Suprapubic skin (tissue), 4 donors: Measurements from ENCODE around the gene NTN1. TPM values are rescaled to one million over a fixed set of nuclear protein-coding genes. Genes with fewer than 3 reads are reported as not detected.

ENCODE experiments used
- DNase-seq, 2 donors: peaks; one replicate each; pipeline ENCODE4 v3.0.0-alpha.2; 2019; ENCODE audit warnings: low spot score in 2 of 2
- H3K27ac ChIP-seq: fragments of 200-600 bp; sonication (generic); one replicate; pipeline ENCODE4 v1.5.1; 2019
- H3K27me3 ChIP-seq: fragments of 200-600 bp; sonication (generic); one replicate; pipeline ENCODE4 v1.5.1; 2019
- H3K36me3 ChIP-seq: fragments of 200-600 bp; sonication (generic); one replicate; pipeline ENCODE4 v1.5.1; 2019
- H3K4me1 ChIP-seq: fragments of 200-600 bp; sonication (generic); one replicate; pipeline ENCODE4 v1.5.1; 2019
- H3K4me3 ChIP-seq: fragments of 200-600 bp; sonication (generic); one replicate; pipeline ENCODE4 v1.5.1; 2019; ENCODE audit warnings: mild to moderate bottlenecking
- H3K9me3 ChIP-seq: fragments of 200-600 bp; sonication (generic); one replicate; pipeline ENCODE4 v1.5.1; 2019
- CTCF ChIP-seq, 2 donors: fragments of 200-600 bp in 1 of 2; fragments of 450-650 bp in 1 of 2; sonication (generic) in 1 of 2; IDR thresholded peaks; one replicate each; pipeline ENCODE4 v1.5.1; 2016 to 2019; ENCODE audit warnings: antibody characterized with exemption in 2 of 2, mild to moderate bottlenecking in 1 of 2, moderate library complexity in 1 of 2
- EP300 ChIP-seq: sonication (generic); formaldehyde crosslinking; IDR thresholded peaks from one replicate; pipeline ENCODE4 v1.6.1; 2017; ENCODE audit warnings: antibody characterized with exemption
- POLR2A ChIP-seq, 2 donors: fragments of 450-650 bp; IDR thresholded peaks; one replicate each; pipeline ENCODE4 v1.6.1; 2017; ENCODE audit warnings: antibody characterized with exemption in 2 of 2, mild to moderate bottlenecking in 2 of 2, moderate library complexity in 2 of 2
- POLR2AphosphoS5 ChIP-seq, 3 donors: sonication (generic); formaldehyde crosslinking; IDR thresholded peaks; one replicate each; pipeline ENCODE4 v1.6.1; 2017; ENCODE audit warnings: antibody characterized with exemption in 3 of 3
- WGBS: methylation state at CpG from one replicate; pipeline ENCODE4 v1.1.5; 2018; 5-methylcytosine and 5-hydroxymethylcytosine counted together
- total RNA-seq, 4 donors: library from RNA; depleted of rRNA; stranded (reverse); fragments of >200 nt; gene quantifications; one replicate each; pipeline ENCODE4 v1.1.0, GENCODE V29; 2016

The NTN1 gene
- total RNA-seq, 4 donors from 2014 or later, result 2.4 to 5.9 (median 3.4) TPM

DNA sequence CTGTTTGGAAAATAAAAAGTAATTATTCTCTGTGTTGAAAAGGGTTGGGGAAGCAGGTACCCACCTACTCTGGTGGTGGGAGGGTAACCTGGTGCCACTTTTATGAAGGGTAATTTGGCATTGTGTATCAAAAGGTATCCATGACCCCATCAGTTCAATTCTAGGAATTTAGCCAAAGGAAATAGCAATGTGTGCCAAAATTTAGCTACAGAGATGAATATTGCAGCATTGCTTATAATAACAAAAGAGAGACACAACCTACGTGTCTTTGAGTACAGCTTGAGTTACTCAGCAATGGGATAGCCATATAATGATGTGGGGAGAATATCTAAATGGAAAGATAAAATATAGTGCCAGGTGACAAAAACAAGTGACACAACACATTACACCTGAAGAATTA lies 170.7 kb downstream of the NTN1 start:
- H3K27me3 ChIP-seq, result no peaks in the 10 kb centered on the region
- 54% methylated on average over 1 of the region's 1 CpG for WGBS
- no peak overlapping the region for H3K27ac ChIP-seq
- no peak overlapping the region for H3K4me3 ChIP-seq
- H3K4me1 ChIP-seq, result no peaks in the 10 kb centered on the region
- H3K9me3 ChIP-seq, result no peaks in the 10 kb centered on the region
- no peaks in the 10 kb centered on the region for H3K36me3 ChIP-seq
- no peak for TF ChIP-seq POLR2AphosphoS5 (IDR thresholded peaks at IDR 0.05)
- no peak for TF ChIP-seq CTCF (IDR thresholded peaks at IDR 0.05)
- TF ChIP-seq POLR2A (IDR thresholded peaks at IDR 0.05), result no peak
- no peak for TF ChIP-seq EP300
- no peak for DNase-seq

GRCh38 chr17:9195411-9195810 lies 174.1 kb downstream of the NTN1 start:
- DNase-seq, result no peak
- Histone ChIP-seq H3K27ac (no peak overlapping the region), H3K9me3 (no peaks in the 10 kb centered on the region), H3K27me3 (no peaks in the 10 kb centered on the region), H3K4me3 (no peak overlapping the region), H3K4me1 (no peaks in the 10 kb centered on the region), H3K36me3 (no peaks in the 10 kb centered on the region)
- TF ChIP-seq POLR2AphosphoS5 (IDR thresholded peaks at IDR 0.05) (no peak), POLR2A (IDR thresholded peaks at IDR 0.05) (no peak), EP300 (no peak), CTCF (IDR thresholded peaks at IDR 0.05) (no peak)
- WGBS, result 88% methylated on average over 4 of the region's 6 CpGs

DNA sequence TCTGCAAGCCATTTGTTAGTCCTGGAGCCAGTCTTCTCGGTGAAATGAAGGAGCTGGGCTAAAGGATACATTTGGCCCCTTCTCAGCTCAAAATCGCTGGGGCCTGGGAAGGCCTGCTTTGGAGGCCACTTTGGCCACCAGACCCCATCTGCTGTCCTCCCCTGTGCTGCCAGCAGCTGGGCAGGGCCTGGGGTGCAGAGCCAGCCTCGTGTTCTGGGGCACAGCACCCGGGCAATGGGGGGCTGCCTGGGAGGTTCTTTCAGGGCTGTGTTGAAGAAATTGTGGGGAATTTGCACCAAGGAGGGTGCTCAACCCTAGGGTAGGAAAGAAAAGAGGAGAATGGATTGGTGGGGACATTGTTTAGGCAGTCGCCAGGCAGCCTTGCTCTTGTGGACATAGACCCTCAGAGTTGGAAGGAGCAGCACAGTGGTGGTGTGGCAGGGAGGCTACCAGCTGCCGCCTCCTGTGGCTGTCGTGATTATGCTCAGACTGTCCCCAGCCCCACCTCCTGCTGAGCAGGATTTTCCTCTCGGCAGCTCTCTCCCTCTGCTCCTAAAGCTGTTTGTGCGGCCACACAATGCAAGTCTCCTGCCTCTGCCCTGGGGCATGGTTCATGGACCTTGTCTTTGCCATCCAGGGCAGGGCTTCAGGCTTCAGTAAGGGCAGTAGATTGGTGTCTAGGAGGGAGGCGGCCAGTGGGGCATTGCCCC lies 174.8 kb downstream of the NTN1 start:
- H3K4me1 ChIP-seq, result no peaks in the 10 kb centered on the region
- no peaks in the 10 kb centered on the region for H3K9me3 ChIP-seq
- H3K27ac ChIP-seq, result no peak overlapping the region
- TF ChIP-seq CTCF (IDR thresholded peaks at IDR 0.05), result no peak
- no peak for TF ChIP-seq EP300
- no peak for TF ChIP-seq POLR2A (IDR thresholded peaks at IDR 0.05)
- TF ChIP-seq POLR2AphosphoS5 (IDR thresholded peaks at IDR 0.05), result no peak
- no peaks in the 10 kb centered on the region for H3K36me3 ChIP-seq
- no peak overlapping the region for H3K4me3 ChIP-seq
- no peak for DNase-seq
- H3K27me3 ChIP-seq, result no peaks in the 10 kb centered on the region
- WGBS, result 69% methylated on average over 7 of the region's 10 CpGs

GRCh38 chr17:9199571-9200551 lies 178.6 kb downstream of the NTN1 start:
- no peaks in the 10 kb centered on the region for H3K4me1 ChIP-seq
- H3K27ac ChIP-seq, result no peak overlapping the region
- 92% methylated on average over 15 of the region's 16 CpGs for WGBS
- no peak for DNase-seq
- H3K27me3 ChIP-seq, result no peaks in the 10 kb centered on the region
- H3K36me3 ChIP-seq, result no peaks in the 10 kb centered on the region
- no peaks in the 10 kb centered on the region for H3K9me3 ChIP-seq
- no peak for TF ChIP-seq EP300
- TF ChIP-seq CTCF (IDR thresholded peaks at IDR 0.05), result no peak
- TF ChIP-seq POLR2AphosphoS5 (IDR thresholded peaks at IDR 0.05), result no peak
- no peak for TF ChIP-seq POLR2A (IDR thresholded peaks at IDR 0.05)
- H3K4me3 ChIP-seq, result no peak overlapping the region
